ENCODE results near the gene PGC.

Gene PGC

GRCh38 chr6:41743406-41744235 is 3.6 kb downstream of the PGC start:
- ATAC-seq: no peak

DNA sequence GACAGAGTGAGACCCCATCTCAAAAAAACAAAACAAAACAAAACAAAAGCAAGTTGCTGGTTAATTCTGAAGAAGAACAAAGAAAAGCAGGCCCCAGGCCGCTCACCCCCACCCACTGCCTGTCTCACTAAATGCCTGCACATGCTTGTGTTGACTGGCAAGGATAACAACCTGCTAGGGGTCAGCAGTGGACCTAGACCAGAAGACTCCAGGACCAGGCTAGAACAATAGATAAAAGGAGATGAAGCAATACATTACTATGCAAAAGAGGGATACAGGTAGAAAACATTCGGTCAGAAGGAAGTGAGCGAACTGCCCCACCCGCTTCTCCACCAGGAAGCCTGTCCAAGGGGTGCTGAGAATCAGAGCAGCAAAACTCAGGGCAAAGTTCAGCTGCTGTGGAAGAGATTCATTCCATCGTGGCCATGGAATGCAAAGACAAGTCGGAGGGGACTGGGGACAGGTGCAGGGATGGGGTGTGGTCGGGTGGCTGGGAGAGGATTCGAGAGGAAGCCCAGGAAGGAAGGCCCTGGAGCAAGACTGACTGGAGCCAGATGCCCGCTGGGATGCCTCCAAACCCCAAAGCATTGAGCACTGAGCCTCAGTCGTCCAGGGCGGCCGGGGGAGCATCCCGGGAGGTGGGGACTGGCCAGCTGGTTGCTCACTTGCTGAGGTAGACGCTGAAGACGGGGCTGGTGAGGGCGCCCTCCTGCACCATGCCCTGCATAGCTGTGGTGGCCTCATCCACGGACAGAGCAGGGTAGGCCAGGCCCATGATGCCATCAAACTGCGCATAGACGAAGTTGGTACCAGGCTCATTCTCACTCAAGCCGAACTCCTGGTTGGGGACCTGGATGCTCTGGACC is 5.3 kb downstream of the PGC start:
- no peak for ATAC-seq

DNA sequence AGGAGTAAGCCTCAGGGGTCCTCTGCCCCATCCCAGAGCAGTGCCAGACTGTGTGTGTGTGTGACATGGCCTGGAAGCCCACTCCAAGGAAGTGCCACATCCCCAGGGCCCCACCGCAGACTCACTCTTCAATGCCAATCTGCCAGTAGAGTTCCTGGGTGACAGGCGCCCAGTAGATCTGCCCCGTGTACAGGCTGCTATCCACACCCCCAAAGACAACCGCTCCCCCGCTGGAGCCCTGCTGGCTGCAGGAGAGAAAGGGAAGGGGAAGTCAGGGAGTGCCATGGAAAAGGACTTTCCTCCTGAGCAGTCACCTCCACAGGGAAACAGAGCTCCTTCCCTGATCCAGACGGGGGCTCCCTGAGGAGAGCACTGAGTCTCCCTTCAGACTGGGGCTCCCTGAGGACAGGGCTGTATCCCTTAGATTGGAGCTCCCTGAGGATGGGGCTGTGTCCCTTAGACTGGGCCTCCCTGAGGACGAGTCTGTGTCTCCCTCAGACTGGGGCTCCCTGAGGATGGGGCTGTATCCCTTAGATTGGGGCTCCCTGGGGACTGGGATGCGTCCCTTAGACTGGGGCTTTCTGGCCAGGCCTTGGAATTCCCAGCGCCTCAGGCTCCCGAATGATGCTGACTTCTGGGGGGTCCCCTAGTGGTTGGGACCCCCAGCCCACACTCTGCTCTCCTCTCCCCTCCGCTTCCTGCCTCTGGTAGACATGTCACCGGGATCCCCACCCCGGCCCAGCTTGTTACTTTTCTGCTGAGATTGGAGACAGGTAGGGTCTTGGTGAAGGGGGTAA is 6.6 kb downstream of the PGC start:
- no peak for ATAC-seq

GRCh38 chr6:41739041-41739440 is 8.2 kb downstream of the PGC start:
- ATAC-seq: no peak

DNA sequence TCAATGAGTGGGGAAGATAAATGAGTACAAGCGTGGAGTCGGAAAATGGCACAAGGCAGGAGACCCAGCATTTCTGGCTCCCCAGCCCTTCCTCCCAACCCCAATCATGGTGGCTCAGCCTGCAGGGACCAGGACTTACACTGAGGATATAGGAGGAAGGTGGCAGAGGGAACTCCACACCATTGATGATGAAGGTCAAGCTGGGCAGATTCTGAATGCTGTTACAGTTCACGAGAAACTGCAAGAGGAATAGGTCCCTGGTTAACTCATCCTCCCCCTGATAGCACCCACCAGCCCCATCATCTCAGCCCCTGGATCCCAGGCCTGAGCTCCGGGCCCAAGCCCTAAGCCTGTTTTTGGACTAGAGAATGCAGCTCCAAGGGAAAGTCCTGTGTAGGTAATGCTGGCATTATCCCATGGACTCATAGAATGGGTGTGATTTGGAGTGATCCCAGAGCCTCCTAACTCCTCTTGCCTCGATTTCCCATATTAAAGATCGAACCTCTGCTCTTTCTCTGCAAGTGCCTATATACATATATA is 9.5 kb downstream of the PGC start:
- ATAC-seq: no peak

DNA sequence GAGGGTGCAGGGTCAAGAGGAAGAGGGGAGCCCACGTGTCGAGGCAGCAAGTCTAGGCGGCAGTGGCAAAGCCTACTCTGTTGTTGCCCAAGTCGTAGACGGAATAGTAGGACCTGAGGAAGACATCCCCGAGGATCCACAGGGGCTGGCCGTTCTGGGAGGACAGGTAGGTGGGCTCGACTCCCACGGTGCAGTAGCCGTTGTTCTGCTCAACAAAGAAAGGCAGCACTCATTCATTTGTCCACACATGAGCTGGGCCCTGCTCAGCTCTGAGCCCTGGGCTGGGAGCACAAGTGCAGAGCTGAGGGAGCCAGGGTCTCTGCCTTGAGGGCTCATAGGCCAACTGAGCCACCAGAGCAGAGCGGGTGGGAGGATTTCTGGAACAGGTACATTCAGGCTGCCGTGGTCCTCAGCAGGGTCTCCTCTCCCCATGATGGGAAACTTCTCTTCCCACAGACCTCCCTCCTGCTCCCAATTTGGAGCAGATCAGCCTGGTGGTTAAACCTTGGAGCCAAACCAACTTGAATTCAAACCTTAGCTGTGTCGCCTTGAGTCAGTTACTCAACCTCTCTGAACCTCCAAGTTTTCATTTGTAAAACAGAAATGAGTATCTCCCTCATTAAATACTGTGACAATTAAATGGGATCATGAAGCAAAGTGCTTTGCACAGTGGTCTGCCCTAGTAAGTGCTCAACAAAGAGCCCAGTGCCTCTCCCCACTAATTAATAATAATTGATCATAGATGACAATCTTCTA is 10.2 kb downstream of the PGC start:
- ATAC-seq: no peak

DNA sequence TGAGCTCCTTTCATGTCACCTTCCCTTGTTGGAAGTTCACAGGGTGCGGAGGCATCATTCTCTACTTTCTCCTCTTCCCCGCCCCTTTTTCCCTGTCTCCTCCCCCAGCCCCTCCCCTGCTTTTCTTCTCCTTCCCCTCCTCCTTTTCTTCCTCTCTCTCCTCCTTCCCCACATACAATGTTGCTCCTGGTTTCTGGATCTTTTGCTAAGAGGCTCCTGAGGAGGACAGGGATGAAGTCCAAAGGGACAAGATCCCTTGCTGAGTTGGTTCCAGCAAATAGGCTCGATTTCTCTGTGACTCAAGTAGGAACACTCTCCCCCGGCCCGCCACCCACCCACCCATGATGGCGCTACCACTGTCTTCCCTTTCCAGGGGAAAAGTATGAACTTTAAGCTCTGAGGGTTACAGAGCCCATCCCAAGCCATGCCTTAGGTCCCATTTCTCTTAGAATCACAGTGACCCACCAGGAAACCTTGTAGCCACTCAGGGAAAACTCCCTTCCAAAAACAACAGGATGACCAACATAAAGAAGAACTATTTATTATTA is 10.9 kb downstream of the PGC start:
- ATAC-seq: no peak

DNA sequence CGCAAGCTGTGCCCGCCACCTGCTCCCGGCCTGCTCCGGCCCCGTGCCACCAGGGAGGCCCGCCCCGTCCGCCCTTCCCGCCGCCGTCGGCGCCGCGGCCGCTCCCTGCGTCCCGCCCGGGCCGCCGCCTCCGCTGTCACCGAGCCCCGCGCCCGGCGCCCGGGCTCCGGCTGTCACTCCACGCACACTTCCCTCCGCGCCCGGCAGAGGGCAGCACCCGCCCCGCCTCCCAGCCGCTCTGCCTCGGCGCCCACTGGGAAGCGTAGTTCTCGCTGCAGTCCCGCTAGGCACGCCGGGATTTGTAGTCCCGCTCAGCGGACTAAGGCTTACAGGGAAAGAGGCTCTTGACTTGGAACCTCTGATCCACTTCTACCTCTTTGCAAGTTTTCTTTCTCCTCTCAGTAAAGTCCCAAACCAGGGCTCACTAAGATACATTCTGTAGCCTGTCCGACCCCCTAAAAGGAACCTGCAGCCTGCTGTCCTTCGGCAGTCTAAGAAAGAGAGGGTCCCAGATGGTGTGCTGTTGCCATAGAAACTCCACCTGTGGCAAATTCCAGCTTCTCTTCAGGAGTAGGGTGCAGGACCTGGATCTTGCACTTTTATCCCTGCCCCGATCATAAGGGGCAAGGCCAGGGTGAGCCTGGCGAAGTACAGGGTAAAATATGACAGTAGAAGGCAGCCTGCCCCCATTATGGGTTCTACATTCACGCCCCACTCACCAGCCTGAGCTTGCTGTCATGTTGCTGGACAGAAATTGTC is 11.6 kb downstream of the PGC start, which contains the start of gene TFEB:
TFEB (minus strand) TSS at position 182 of the 759 bp plus-strand sequence. CDS start 44,395 bp downstream, outside the sequence.
- peak; percentile 69 to 71 for ATAC-seq

GRCh38 chr6:41734666-41735426 is 12.4 kb downstream of the PGC start:
- ATAC-seq: peak; percentile 34 to 44

DNA sequence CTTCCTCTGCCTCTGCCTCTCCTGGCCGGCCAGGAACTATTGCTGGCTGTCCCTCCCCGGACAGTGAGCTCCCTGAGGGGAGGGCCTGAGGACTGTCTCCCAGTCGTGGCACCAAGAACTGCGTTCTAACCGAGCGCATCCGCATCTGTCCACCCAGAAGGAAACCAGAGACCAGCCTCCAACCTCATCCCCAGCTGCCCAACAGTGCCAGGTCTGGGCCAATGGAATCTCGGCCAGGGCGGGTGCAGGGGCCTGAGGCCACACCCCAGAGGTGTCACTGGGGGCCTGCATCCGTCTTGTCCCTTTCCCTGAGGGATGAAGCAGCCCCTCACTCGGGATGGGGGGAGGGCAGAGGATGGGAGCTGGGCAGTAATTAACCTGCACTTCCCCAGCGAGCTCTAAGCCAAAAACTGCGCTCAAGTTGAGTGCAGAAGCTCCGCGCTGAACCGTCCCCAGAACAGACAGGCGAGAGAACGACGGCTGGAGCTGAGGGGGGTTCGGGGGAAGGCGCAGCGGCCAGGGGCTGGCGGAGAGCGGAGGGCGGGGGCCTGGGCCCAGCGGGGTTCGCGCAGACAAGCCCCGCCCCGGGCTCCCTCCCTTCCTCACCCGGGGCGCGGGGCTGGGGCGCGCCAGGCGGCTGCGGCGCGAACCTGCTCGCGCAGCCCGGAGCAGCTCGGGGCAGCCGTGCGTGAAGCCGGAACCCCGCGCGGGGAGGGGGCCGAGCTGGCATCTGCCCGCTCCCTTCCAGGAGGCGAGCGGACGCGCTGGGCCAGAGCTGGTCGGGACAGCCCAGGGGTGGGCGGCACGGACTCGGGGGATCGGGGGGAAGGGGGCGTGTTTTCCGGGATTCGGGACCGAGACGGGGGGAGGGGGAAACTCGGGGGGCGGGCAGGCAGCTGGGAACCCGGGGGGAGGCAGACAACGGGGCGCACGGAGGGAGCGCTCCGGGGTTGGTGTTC is 13.2 kb downstream of the PGC start:
- peak; percentile 49 to 59 for ATAC-seq

DNA sequence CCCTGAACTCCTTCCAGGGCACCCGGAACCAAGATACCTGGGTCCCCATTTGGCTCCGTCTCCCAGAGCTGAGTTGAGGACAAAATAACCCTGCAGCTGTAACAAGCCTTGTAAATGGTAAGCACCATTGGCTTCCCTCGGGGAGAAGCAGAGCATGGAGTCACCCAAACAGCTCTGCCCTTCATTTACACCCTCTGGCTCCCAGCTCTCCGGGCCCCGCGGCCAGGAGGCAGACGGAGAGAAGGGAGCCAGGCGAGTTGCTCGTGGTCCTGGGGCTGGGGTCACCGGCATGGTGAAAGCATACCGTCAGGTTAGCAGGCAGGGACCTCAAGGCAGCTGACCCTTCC is 13.9 kb downstream of the PGC start:
- no peak for ATAC-seq

DNA sequence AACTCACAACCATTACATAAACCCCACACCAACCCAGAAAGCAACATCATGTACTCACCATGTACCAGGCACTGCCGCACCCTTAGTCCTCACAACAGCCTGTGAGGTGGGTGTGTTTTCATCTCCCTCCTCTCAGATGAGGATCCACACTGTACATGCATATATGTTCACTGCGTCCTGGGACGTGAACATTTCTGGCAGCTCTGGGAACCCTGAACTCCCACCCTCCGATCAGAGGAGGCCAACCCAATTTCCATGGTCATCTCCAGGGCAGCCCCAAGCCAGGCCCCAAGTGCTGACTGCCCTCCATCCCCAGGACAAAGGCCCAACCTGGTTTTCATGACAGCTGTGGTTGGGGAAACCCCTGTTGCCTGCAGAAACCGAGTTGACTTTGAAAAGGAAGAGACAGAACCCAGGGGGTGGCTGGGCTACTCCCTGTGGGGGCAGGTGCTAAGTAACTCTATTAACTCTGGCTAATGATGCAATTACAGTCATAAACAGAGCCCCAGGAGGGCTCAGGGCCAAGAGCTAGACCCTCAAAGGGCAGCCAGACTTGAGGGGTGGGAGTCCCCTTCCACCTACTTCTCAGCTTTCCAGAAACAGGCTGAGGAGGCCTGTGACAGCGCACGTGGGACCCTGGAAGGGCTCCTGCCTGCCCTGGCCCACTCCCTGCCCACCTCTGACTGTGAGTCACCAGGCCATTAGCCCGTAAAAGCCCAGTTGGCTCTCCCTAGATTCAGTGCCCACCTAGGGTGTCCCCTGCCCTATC is 14.4 kb downstream of the PGC start:
- ATAC-seq: peak; percentile 45 to 49

GRCh38 chr6:41732149-41732548 is 15.0 kb downstream of the PGC start:
- no peak for ATAC-seq

DNA sequence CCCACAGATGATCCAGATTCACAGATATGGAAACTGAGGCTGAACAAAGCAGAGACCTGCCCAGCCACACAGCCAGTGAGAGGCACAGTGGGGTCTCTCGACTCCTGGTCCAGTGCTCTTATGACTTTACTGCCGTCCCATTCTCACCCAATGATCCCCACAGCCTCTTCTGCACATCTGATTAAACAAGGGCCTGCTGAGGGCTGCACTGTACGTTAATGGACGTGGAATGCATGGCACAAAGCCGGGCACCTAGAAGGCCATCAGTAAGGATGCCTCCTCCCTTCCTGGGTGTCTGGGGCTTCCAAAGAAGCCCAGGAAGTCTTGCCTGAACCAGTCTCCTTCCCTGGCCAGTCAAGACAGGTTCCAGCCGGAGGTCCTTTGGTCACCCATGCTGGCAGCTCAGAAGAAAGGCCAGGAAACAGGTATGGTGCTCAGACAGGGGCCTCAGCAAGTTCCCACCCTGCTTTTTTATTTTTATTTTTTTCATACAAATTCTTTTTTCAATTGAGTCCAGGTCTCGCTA is 15.6 kb downstream of the PGC start:
- ATAC-seq: no peak

GRCh38 chr6:41730531-41731436 is 16.4 kb downstream of the PGC start:
- ATAC-seq: no peak

DNA sequence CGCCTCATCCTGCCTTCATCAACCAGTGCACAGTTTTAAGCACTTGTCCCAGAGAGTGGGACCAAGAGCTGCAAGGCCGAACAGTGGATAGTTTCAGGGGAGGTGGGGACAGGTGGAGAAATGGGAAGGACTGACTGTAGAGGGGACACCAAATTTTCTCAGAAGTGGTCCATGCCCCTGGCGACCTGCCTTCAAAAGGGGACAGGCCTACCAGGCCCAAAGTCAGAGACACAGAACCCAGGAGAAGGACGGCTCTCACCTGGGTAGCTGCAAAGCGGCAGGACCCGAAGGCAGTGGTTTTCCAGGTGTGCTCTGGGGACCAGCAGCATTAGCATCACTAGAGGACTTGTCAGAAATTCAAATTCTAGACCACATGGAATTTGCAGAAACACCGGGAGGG is 17.6 kb downstream of the PGC start:
- no peak for ATAC-seq

DNA sequence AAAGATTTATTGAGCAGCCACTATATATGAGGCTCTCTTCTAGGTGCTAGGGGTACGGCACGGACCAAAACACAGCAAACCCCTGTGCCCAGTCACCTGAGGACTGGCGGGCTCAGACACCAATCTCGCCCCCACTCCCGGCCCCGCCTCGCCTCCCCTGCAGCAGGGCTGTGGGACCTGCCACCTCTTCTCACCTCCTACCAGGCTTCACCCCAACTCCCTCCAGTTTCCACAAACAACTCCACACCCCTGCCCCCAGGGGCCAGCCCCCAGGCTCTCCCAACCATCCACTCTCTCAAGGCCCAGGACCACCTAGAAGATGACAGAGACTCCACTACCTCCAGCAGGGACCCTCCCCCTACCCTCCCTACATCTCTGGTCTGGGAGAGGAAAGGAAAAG is 18.2 kb downstream of the PGC start:
- no peak for ATAC-seq

All from activated CD4-positive, CD25-positive, alpha-beta regulatory T cell treated with anti-CD3 and anti-CD28 coated beads, Interleukin-2, amount 50 U/mL, for 24 hours (primary cell).